MM.1S (cell line): Measurements from ENCODE around the gene RAPGEF2.

Source experiments
- CTCF ChIP-seq: fragments of 300-600 bp; sonication (generic); IDR thresholded peaks from 2 replicates; pipeline ENCODE4 v1.5.1; 2016; ENCODE audit warnings: antibody characterized with exemption, low read length, mixed read lengths
- EZH2 ChIP-seq: fragments of 300-600 bp; sonication (generic); optimal IDR thresholded peaks from 2 replicates; pipeline ENCODE3; 2017; ENCODE audit warnings: low read depth, mild to moderate bottlenecking, antibody characterized with exemption, low read length, mixed read lengths
- EZH2phosphoT487 ChIP-seq: fragments of 300-600 bp; sonication (generic); IDR thresholded peaks from 2 replicates; pipeline ENCODE4 v1.6.1; 2018; ENCODE audit warnings: antibody characterized with exemption, low read length

GRCh38 chr4:159055833-159056232 lies 47.0 kb upstream of the RAPGEF2 start:
- TF ChIP-seq CTCF (no peak), EZH2phosphoT487 (no peak), EZH2 (no peak)
